ENCODE measurements around the gene BPIFB4.

BPIFB4 gene

DNA sequence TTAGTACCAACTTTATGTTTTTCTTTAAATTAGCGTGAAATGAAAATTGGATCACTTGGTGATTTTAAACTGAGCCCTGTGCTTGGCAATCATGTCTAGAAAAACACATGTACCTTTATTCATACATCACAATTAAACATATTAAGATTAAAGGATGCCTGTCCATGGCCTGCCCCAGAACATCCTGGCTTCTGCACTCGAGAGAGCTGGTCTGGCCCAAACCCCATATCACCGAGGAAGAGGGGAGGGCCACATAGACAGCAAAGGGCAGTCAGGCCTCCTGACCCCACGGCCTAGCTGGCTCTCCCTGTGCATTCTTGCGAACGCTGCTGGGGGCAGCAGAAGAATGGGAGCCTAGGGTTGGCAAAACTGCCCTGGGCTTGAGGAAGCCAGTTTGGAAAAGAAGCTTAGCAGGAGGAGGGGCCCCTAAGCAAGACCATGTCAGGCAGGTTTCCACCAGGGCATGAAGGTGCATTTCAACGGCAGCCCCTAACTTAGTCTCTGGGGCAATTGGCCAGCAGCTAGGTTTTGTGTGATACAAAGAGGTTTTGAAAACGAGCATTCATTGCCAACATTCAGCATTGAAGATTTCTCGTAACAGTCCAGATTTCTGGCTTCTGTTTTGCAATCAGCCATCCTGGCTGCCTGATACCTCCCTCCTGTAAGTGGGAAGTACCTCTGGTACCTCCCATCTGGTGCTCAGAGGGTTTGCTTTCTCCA, 17.2 kb upstream of the BPIFB4 start:
- DNase-seq, result no peak

- no peak for DNase-seq
Measured at GRCh38 chr20:33062825-33063149, 16.7 kb upstream of the BPIFB4 start.

- DNase-seq, result no peak
Measured at GRCh38 chr20:33063271-33063670, 16.2 kb upstream of the BPIFB4 start.

- no peak for DNase-seq
Measured at GRCh38 chr20:33064572-33065287, 14.7 kb upstream of the BPIFB4 start.

GRCh38 chr20:33065785-33066184, 13.7 kb upstream of the BPIFB4 start:
- no peak for DNase-seq

DNA sequence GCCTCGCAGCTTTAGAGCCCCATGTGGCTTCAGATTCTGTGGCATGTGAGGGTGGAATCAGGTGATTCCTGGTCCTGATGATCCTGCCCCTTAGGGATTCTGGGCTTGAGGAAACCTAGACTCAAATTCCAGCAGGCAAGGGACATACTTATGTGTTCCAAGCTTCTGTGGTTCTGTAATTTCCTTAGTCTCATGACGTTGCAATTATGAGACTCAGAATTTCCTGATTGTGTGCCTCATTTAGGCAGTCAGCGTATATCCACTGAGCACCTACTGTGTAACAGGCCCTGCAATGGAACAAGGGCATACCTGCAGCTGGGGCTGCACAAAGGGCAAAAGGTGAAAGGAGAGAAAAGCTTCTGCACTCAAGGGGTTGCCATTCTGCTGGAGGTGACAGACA, 11.6 kb upstream of the BPIFB4 start:
- no peak for DNase-seq

DNA sequence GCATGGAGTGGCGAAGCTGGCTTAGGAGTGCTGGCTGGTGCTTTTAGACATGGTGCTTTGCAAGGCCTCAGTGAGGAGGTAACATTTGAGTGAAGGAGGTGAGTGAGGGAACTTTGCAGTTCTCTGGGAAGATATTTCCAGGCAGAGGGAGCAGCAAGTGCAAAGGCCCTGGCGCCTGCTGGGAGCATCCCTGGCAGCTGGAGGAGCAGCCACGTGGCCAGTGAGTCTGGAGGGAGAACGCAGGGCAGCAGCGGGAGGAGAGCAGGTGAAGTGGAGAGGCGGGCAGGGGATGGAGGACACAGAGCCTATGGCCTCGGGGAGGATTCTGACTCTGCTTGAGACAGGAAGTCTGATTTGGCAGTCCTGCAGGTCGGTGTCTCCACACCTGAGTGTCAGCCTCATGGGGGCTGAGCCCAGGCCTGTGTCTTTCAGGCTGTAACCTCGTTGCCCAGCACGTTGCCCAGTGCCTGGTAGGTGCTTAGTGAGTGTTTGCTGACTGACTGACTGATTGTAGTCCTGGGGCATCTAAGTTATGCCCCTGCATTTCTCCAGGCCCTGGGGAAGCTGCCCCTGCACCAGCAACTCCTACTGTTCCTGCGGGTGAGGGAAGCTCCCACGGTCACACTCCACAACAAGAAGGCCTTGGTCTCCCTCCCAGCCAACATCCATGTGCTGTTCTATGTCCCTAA, 11.0 kb upstream of the BPIFB4 start:
- no peak for DNase-seq

DNA sequence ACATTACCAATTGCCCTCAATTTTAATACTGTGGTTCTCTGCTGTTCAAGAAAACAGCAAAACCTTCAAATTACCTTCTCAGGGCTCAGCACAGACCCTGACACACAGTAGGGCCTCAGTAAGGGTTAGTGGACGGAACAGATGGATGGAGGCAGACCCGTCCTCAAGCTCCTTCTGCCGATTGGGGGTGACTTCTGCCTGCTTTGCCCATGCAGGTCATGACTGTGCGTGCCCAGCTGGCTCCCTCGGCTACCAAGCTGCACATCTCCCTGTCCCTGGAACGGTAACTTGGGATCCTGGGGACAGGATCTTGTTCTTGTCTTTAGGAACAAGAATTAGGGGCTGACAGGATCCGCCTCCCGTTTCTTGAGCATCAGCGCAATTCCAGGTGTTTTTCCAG, 9.8 kb upstream of the BPIFB4 start:
- DNase-seq, result no peak

- DNase-seq, result no peak
Measured at GRCh38 chr20:33070111-33071053, 9.1 kb upstream of the BPIFB4 start.

- no peak for DNase-seq
Measured at GRCh38 chr20:33071198-33071597, 8.2 kb upstream of the BPIFB4 start.

DNA sequence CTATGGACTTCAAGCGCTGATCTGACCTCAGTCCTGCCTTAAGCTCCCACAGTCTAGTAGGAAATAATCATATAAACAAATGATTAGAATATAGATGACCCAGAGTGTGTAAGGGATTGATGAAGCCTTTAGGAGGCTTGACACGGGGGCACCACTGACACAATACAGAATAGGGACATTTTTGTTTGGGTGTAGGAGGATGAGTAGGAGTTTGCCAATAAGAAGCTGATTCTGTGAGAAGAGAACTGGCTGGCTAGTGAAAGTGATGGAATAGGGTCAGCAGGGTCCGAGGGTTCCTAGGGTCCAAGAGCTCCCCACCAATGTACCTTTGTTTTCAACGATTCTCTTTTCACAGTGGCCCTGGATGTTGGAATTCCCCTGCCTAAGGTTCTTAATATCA, 7.1 kb upstream of the BPIFB4 start:
- no peak for DNase-seq

- no peak for DNase-seq
Measured at GRCh38 chr20:33072813-33073212, 6.6 kb upstream of the BPIFB4 start.

- no peak for DNase-seq
Measured at GRCh38 chr20:33074675-33075074, 4.8 kb upstream of the BPIFB4 start.

- DNase-seq, result no peak
Measured at GRCh38 chr20:33075281-33075680, 4.2 kb upstream of the BPIFB4 start.

DNA sequence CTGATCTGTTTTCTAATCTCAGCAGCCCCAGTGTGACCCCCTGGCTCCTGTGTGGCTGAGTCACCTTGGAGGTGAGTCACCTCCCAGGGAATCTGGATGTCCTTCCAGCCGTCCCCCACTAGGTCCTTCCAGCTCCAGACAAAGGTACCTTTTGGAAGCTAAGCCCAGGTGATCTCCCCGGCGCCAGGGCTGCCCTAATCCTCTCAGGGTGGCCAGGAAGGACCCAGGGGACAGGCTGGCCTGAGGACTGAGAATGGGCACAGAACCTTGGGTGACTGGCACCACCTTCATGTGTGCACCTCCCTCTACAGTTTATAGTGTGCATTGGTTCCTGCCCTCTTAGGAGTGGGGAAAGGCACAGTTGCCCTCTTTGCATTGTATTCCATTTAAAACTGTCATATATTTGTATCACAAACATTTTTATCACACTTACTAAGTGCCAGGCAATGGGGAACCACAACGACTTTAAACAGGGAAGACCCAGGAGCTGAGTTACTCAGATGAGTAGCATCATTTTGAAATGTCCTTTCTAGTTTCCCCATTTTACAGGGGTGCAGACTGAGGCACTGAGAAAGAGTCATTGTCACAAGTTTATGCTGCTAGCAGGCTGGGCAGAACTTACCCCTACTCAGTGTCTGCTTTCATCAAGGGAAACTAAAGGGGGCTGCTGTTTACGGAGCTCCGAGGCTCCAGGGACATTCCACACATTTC, 2.6 kb upstream of the BPIFB4 start:
- peak; percentile 61 for DNase-seq

DNA sequence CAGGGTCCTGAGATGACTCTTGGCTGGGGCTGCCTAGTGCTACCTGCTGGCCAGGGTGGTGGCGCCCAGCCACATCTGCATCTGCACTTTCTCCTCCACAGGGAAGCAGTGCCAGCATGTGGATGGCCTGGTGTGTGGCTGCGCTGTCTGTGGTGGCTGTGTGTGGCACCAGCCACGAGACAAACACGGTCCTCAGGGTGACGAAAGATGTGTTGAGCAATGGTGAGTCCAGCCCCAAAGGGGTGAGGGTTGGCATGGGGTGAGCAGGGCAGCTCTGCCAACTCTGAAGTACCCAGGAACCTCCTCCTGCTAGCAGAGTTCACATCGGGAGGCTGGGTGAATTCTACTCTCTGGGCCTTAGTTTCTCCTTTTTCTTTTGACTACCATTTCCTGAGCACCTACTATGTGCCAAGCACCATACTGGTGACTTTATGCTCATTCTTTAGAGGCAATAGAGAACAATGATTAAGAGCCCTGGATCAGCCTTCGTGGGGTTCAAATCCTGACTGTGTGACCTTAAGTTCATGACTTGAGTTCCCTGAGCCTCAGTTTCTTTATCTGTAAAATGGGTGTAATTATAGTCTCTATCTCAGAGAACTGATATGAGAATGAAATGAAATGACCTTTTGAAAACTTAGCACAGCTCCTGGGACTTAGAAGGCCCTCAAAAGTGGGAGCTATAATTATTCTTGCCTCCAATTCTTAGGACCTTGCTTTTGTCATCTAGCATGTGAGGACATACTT, 2.1 kb downstream of the BPIFB4 start:
- DNase-seq, result no peak

DNA sequence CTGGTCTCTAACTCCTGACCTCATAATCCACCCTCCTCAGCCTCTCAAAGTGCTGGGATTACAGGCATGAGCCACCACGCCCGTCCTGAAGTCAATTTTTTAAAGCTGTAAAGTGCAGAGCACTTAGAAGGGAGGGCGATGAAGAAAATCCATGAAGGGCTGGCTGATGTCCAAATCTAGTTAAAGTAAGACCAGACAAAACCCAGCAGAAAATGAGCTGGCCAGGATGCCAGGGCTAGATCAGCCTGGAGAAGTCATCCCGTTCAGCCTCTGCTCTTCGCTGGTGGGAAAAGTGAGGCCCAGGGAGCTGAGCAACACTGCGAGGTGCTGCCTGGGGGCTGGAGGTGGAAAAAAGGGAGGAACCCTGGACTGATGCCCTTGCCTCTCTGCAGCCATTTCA, 3.1 kb downstream of the BPIFB4 start:
- no peak for DNase-seq

- DNase-seq, result no peak
Measured at GRCh38 chr20:33083544-33084340, 4.3 kb downstream of the BPIFB4 start.

GRCh38 chr20:33084722-33085121, 5.3 kb downstream of the BPIFB4 start:
- no peak for DNase-seq

GRCh38 chr20:33086052-33086722, 6.7 kb downstream of the BPIFB4 start:
- DNase-seq, result no peak

Measured in 8988T (cell line).